ENCODE results near the gene PYY.

GRCh38 chr17:43916385-43916784 lies 37.4 kb downstream of the PYY start:
- TF ChIP-seq CTCF (IDR thresholded peaks at IDR 0.05; ENCODE audit: poor library complexity, severe bottlenecking): no peak
- no peak for TF ChIP-seq EP300 (conservative IDR thresholded peaks at IDR 0.05; ENCODE audit: poor library complexity, severe bottlenecking)
- TF ChIP-seq EZH2 (IDR thresholded peaks at IDR 0.05; ENCODE audit: borderline replicate concordance, insufficient read depth, low read length, poor library complexity, severe bottlenecking): no peak
- TF ChIP-seq MXI1 (conservative IDR thresholded peaks at IDR 0.05; ENCODE audit: poor library complexity, severe bottlenecking): no peak
- TF ChIP-seq REST (IDR thresholded peaks at IDR 0.05; ENCODE audit: borderline replicate concordance): no peak
- no peak for TF ChIP-seq RAD21 (conservative IDR thresholded peaks at IDR 0.05)
- TF ChIP-seq POLR2AphosphoS5 (IDR thresholded peaks at IDR 0.05): no peak

Measured in neural cell (in vitro differentiated cells).